Trophoblast cell (in vitro differentiated cells and primary cell): ENCODE data around the gene MMP10.
"Not testable (repeated sequence)": the region's sequence is repeated elsewhere in the genome, so short reads cannot be mapped to it uniquely, and the experiment has no call there.

Experiments used
- DNase-seq, 2 donors: peaks; one replicate each; pipeline ENCODE4 v3.0.0-alpha.2; 2016
- H2AFZ ChIP-seq: 2 replicates; pipeline ENCODE4 v1.6.1; 2013; ENCODE audit warnings: low read length, moderate library complexity, mild to moderate bottlenecking; ENCODE audit not compliant: insufficient read depth, poor library complexity
- H2AK5ac ChIP-seq: 2 replicates; pipeline ENCODE4 v1.6.1; 2013; ENCODE audit warnings: mild to moderate bottlenecking, low read length
- H2BK120ac ChIP-seq: 2 replicates; pipeline ENCODE4 v1.6.1; 2013; ENCODE audit warnings: low read length, mild to moderate bottlenecking, moderate library complexity; ENCODE audit not compliant: insufficient read depth, poor library complexity
- H2BK12ac ChIP-seq: 2 replicates; pipeline ENCODE4 v1.6.1; 2013; ENCODE audit warnings: mild to moderate bottlenecking, low read length, moderate library complexity
- H2BK5ac ChIP-seq: 2 replicates; pipeline ENCODE4 v1.6.1; 2013; ENCODE audit warnings: low read length, low read depth, moderate library complexity, mild to moderate bottlenecking; ENCODE audit not compliant: poor library complexity
- H3K14ac ChIP-seq: 2 replicates; pipeline ENCODE4 v1.6.1; 2013; ENCODE audit warnings: mild to moderate bottlenecking, low read length
- H3K18ac ChIP-seq: 2 replicates; pipeline ENCODE4 v1.6.1; 2013; ENCODE audit warnings: mild to moderate bottlenecking, low read length
- H3K23ac ChIP-seq: 2 replicates; pipeline ENCODE4 v1.6.1; 2013; ENCODE audit warnings: low read length
- H3K27ac ChIP-seq: 2 replicates; pipeline ENCODE4 v1.5.1; 2013; ENCODE audit warnings: low read depth, mild to moderate bottlenecking, inconsistent platforms, low read length, moderate library complexity
- H3K27me3 ChIP-seq: 2 replicates; pipeline ENCODE4 v1.6.1; 2013; ENCODE audit warnings: inconsistent platforms, mild to moderate bottlenecking, low read length, moderate library complexity; ENCODE audit not compliant: insufficient read depth
- H3K36me3 ChIP-seq, 2 experiments: 1 replicate in 1 of 2; 2 replicates in 1 of 2; pipeline ENCODE4 v1.6.1; 2013; ENCODE audit warnings: low read length in 2 of 2, mild to moderate bottlenecking in 2 of 2, moderate library complexity in 1 of 2; ENCODE audit not compliant: insufficient read depth in 2 of 2, control insufficient read depth in 1 of 2
- H3K4ac ChIP-seq: 2 replicates; pipeline ENCODE4 v1.6.1; 2013; ENCODE audit warnings: low read depth, mild to moderate bottlenecking, low read length, moderate library complexity
- H3K4me1 ChIP-seq, 2 experiments: 1 replicate in 1 of 2; 2 replicates in 1 of 2; pipeline ENCODE4 v1.6.1; 2013; ENCODE audit warnings: low read length in 2 of 2, mild to moderate bottlenecking in 2 of 2, moderate library complexity in 1 of 2; ENCODE audit not compliant: insufficient read depth in 2 of 2, control insufficient read depth in 1 of 2
- H3K4me2 ChIP-seq: 2 replicates; pipeline ENCODE4 v1.6.1; 2013; ENCODE audit warnings: inconsistent platforms, mild to moderate bottlenecking, low read length, moderate library complexity
- H3K4me3 ChIP-seq: 2 replicates; pipeline ENCODE4 v1.5.1; 2013; ENCODE audit warnings: mild to moderate bottlenecking, low read depth, low read length, inconsistent platforms
- H3K79me1 ChIP-seq: one replicate; pipeline ENCODE4 v1.6.1; 2013; ENCODE audit warnings: low read length
- H3K79me2 ChIP-seq: 2 replicates; pipeline ENCODE4 v1.6.1; 2013; ENCODE audit warnings: low read length, mild to moderate bottlenecking; ENCODE audit not compliant: control insufficient read depth, insufficient read depth, poor library complexity
- H3K9ac ChIP-seq: 2 replicates; pipeline ENCODE4 v1.6.1; 2013; ENCODE audit warnings: mild to moderate bottlenecking, low read length
- H3K9me3 ChIP-seq: 2 replicates; pipeline ENCODE4 v1.6.1; 2013; ENCODE audit warnings: low read depth, mild to moderate bottlenecking, control low read depth, inconsistent platforms, low read length; ENCODE audit not compliant: insufficient read depth
- H4K12ac ChIP-seq: 2 replicates; pipeline ENCODE4 v1.6.1; 2013; ENCODE audit warnings: low read depth, mild to moderate bottlenecking, low read length, moderate library complexity
- H4K8ac ChIP-seq: 2 replicates; pipeline ENCODE4 v1.6.1; 2013; ENCODE audit warnings: low read depth, mild to moderate bottlenecking, low read length, moderate library complexity
- H4K91ac ChIP-seq: one replicate; pipeline ENCODE4 v1.6.1; 2013; ENCODE audit warnings: low read depth, mild to moderate bottlenecking, low read length, moderate library complexity
- WGBS: extraction: QIAGEN DNeasy Blood & Tissue Kit; methylation state at CpG from one replicate; pipeline ENCODE4 v1.1.7; 2013; ENCODE audit warnings: missing lambda C conversion rate; ENCODE audit not compliant: insufficient read length, insufficient coverage; ENCODE audit errors: extremely low coverage; 5-methylcytosine and 5-hydroxymethylcytosine counted together

The MMP10 gene

DNA sequence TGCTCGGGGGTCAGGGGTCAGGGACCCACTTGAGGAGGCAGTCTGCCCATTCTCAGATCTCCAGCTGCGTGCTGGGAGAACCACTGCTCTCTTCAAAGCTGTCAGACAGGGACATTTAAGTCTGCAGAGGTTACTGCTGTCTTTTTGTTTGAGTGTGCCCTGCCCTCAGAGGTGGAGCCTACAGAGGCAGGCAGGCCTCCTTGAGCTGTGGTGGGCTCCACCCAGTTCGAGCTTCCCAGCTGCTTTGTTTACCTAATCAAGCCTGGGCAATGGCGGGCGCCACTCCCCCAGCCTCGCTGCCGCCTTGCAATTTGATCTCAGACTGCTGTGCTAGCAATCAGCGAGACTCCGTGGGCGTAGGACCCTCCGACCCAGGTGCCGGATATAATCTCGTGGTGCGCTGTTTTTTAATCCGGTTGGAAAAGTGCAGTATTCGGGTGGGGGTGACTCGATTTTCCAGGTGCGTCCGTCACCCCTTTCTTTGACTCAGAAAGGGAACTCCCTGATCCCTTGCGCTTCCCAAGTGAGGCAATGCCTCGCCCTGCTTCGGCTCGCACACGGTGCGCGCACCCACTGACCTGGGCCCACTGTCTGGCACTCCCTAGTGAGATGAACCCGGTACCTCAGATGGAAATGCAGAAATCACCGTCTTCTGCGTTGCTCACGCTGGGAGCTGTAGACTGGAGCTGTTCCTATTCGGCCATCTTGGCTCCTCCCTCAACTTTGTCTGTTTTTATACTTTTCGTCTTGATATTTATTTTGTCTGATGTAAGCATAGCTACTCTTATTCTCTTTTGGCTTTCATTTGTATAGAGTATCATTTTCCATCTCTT, 33.5 kb downstream of the MMP10 start:
- not testable (repeated sequence) for H3K9me3 ChIP-seq, H3K18ac ChIP-seq, H4K12ac ChIP-seq, H2AK5ac ChIP-seq, H2BK5ac ChIP-seq, H3K4me2 ChIP-seq, H3K36me3 ChIP-seq, H3K4me1 ChIP-seq, H3K79me2 ChIP-seq, H3K27ac ChIP-seq, H3K79me1 ChIP-seq, H4K8ac ChIP-seq, DNase-seq, H2AFZ ChIP-seq, H3K23ac ChIP-seq, H3K4me3 ChIP-seq, H3K4ac ChIP-seq, H4K91ac ChIP-seq, H2BK12ac ChIP-seq, H3K27me3 ChIP-seq, H3K14ac ChIP-seq, H3K9ac ChIP-seq, H2BK120ac ChIP-seq
- WGBS, result no CpG with 5 or more reads among the region's 32 CpGs

DNA sequence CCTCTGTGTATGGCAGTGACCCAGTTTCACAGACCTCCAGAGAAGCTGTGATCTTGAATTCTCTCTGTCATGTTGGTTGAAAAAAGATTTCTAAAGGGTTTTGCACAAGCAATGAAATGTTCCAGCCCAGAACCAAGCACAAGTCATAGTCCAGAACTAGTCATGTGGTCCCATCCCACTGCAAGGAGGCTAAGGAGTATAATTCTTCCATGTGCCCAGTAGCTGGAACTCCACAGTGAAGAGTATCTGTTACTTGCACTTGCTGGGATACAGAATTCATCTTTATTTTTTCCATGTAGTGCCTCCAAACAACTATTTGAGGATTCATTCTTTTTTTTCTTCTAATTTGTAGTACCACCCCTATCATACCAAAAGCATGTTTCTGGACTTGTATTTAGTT, 45.8 kb downstream of the MMP10 start:
- no peaks in the 10 kb centered on the region for H3K36me3 ChIP-seq
- no peak for DNase-seq
- H2BK12ac ChIP-seq, result no peak overlapping the region
- H3K4me1 ChIP-seq, result no peaks in the 10 kb centered on the region
- no peaks in the 10 kb centered on the region for H3K27me3 ChIP-seq
- no peak overlapping the region for H2AFZ ChIP-seq
- no peaks in the 10 kb centered on the region for H3K79me1 ChIP-seq
- H4K12ac ChIP-seq, result no peak overlapping the region
- no peak overlapping the region for H3K27ac ChIP-seq
- no peak overlapping the region for H3K4me2 ChIP-seq
- H3K14ac ChIP-seq, result no peak overlapping the region
- H3K9ac ChIP-seq, result no peak overlapping the region
- H3K79me2 ChIP-seq, result no peaks in the 10 kb centered on the region
- H2AK5ac ChIP-seq, result no peak overlapping the region
- H3K4me3 ChIP-seq, result no peak overlapping the region
- H3K23ac ChIP-seq, result no peak overlapping the region
- no peak overlapping the region for H3K18ac ChIP-seq
- H2BK120ac ChIP-seq, result no peak overlapping the region
- H4K91ac ChIP-seq, result no peak overlapping the region
- H3K4ac ChIP-seq, result no peak overlapping the region
- H2BK5ac ChIP-seq, result no peak overlapping the region
- H4K8ac ChIP-seq, result no peak overlapping the region
- H3K9me3 ChIP-seq, result peaks cover 5% of the 10 kb centered on the region

- no peak overlapping the region for H3K9ac ChIP-seq
- H3K4me1 ChIP-seq, result no peaks in the 10 kb centered on the region
- H3K23ac ChIP-seq, result no peak overlapping the region
- no peak overlapping the region for H2AFZ ChIP-seq
- H3K9me3 ChIP-seq, result peaks cover 5% of the 10 kb centered on the region
- H4K91ac ChIP-seq, result no peak overlapping the region
- no peak overlapping the region for H3K27ac ChIP-seq
- no peak overlapping the region for H2AK5ac ChIP-seq
- H3K14ac ChIP-seq, result no peak overlapping the region
- no peak overlapping the region for H2BK120ac ChIP-seq
- peak; percentile 66 to 90 for DNase-seq
- H3K18ac ChIP-seq, result no peak overlapping the region
- H3K79me2 ChIP-seq, result no peaks in the 10 kb centered on the region
- H4K8ac ChIP-seq, result no peak overlapping the region
- H3K4me2 ChIP-seq, result no peak overlapping the region
- WGBS, result no CpG with 5 or more reads among the region's 8 CpGs
- H3K4ac ChIP-seq, result no peak overlapping the region
- H2BK5ac ChIP-seq, result no peak overlapping the region
- no peak overlapping the region for H2BK12ac ChIP-seq
- no peaks in the 10 kb centered on the region for H3K79me1 ChIP-seq
- no peaks in the 10 kb centered on the region for H3K36me3 ChIP-seq
- H3K27me3 ChIP-seq, result no peaks in the 10 kb centered on the region
- H4K12ac ChIP-seq, result no peak overlapping the region
- no peak overlapping the region for H3K4me3 ChIP-seq
Observed at GRCh38 chr11:102733232-102733875, 47.1 kb downstream of the MMP10 start.

DNA sequence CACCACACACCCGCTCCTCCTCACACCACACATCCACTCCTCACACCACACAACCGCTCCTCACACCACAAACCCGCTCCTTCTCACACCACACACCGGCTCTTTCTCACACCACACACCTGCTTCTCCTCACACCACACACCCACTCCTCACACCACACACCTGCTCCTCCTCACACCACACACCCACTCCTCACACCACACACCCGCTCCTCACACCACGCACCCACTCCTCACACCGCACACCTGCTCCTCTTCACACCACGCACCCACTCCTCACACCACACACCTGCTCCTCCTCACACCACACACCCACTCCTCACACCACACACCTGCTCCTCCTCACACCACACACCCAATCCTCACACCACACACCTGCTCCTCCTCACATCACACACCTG, 49.5 kb downstream of the MMP10 start:
- not testable (repeated sequence) for H4K8ac ChIP-seq, H2BK120ac ChIP-seq, H2AK5ac ChIP-seq, H2AFZ ChIP-seq, H4K12ac ChIP-seq, H3K9ac ChIP-seq, H3K36me3 ChIP-seq, DNase-seq, H2BK12ac ChIP-seq, H3K23ac ChIP-seq, H3K9me3 ChIP-seq, H3K27ac ChIP-seq, H3K18ac ChIP-seq, H2BK5ac ChIP-seq, H3K27me3 ChIP-seq, H3K4ac ChIP-seq, H3K14ac ChIP-seq, H3K79me1 ChIP-seq, H3K79me2 ChIP-seq, H3K4me1 ChIP-seq, H4K91ac ChIP-seq, H3K4me2 ChIP-seq
- peak overlapping the region; percentile 6 for H3K4me3 ChIP-seq
- 89% methylated on average over 5 of the region's 8 CpGs for WGBS
